Esophagus (tissue), 2 donors: Measurements from ENCODE around the gene TRAF4. TPM values are rescaled to one million over a fixed set of nuclear protein-coding genes. Genes with fewer than 3 reads are reported as not detected.

Experiments
- polyA plus RNA-seq, 2 donors: library from polyadenylated mRNA; stranded (reverse); fragments of 200-250 nt; gene quantifications; one replicate each; pipeline ENCODE4 v1.2.3, GENCODE V29; 2013
- donor health status: healthy with polysubstance abuse.
- donor health status: Bipolar disorder and iron deficiency.

TRAF4 gene
- polyA plus RNA-seq, 2 donors = 30.0 to 34.6 TPM

Other genes starting within 250 kb of the TRAF4 start
- 10 to 100 TPM in 1 of 2 donors, 1 to 10 TPM in 1; 8.8 to 10.6 TPM for gene FOXN1, start 237.7 kb upstream of the TRAF4 start, polyA plus RNA-seq
- 10 to 100 TPM; 15.3 to 20.1 TPM for gene UNC119, start 191.4 kb upstream of the TRAF4 start, polyA plus RNA-seq
- gene PIGS, start 172.5 kb upstream of the TRAF4 start, polyA plus RNA-seq = 10 to 100 TPM in 1 of 2 donors, 1 to 10 TPM in 1; 9.8 to 30.7 TPM
- 10 to 100 TPM; 21.3 to 24.0 TPM for gene ALDOC, start 167.1 kb upstream of the TRAF4 start, polyA plus RNA-seq
- gene SPAG5, start 145.0 kb upstream of the TRAF4 start, polyA plus RNA-seq = 10 to 100 TPM; 11.6 to 19.7 TPM
- gene RSKR, start 129.8 kb upstream of the TRAF4 start, polyA plus RNA-seq = 1 to 10 TPM; 2.0 to 6.7 TPM
- gene BLTP2, start 98.9 kb upstream of the TRAF4 start, polyA plus RNA-seq = 10 to 100 TPM; 19.2 to 23.5 TPM
- 10 to 100 TPM; 20.7 to 40.6 TPM for gene SDF2, start 82.1 kb upstream of the TRAF4 start, polyA plus RNA-seq
- gene SUPT6H, start 81.8 kb upstream of the TRAF4 start, polyA plus RNA-seq = 10 to 100 TPM; 21.4 to 29.2 TPM
- gene PROCA1, start 32.1 kb upstream of the TRAF4 start, polyA plus RNA-seq = 1 to 10 TPM in 1 of 2 donors, under 1 TPM in 1; 0.59 to 2.0 TPM
- 10 to 100 TPM; 31.5 to 42.2 TPM for gene RAB34, start 26.1 kb upstream of the TRAF4 start, polyA plus RNA-seq
- 1,000 to 10,000 TPM in 1 of 2 donors, 100 to 1,000 TPM in 1; 745 to 1,436 TPM for gene RPL23A, start 24.0 kb upstream of the TRAF4 start, polyA plus RNA-seq
- gene TLCD1, start 17.8 kb upstream of the TRAF4 start, polyA plus RNA-seq = 10 to 100 TPM; 12.5 to 16.9 TPM
- 1 to 10 TPM; 2.6 to 5.3 TPM for gene NEK8, start 15.2 kb upstream of the TRAF4 start, polyA plus RNA-seq
- 1 to 10 TPM; 5.6 to 7.3 TPM for gene FAM222B, start 98.8 kb downstream of the TRAF4 start, polyA plus RNA-seq
- 10 to 100 TPM; 24.0 to 32.4 TPM for gene ERAL1, start 111.0 kb downstream of the TRAF4 start, polyA plus RNA-seq
- 10 to 100 TPM; 33.0 to 52.3 TPM for gene FLOT2, start 153.7 kb downstream of the TRAF4 start, polyA plus RNA-seq
- 10 to 100 TPM in 1 of 2 donors, 1 to 10 TPM in 1; 9.4 to 15.6 TPM for gene DHRS13, start 159.1 kb downstream of the TRAF4 start, polyA plus RNA-seq
- 1 to 10 TPM; 8.6 to 9.1 TPM for gene PHF12, start 207.5 kb downstream of the TRAF4 start, polyA plus RNA-seq